IMR-90 (cell line): ENCODE data around the gene FRMD1. TPM values are rescaled to one million over a fixed set of nuclear protein-coding genes. Genes with fewer than 3 reads are reported as not detected.

Experiments
- ATAC-seq: fragments of 200-7000 bp; cut with Tn5 transposase; 2 replicates; pipeline ENCODE4 v1.9.1; 2020; ENCODE audit warnings: low read depth, mild to moderate bottlenecking, moderate library complexity
- BruUV-seq: library from RNA; stranded (reverse); fragments of 400-500 nt; replicated peaks from 2 replicates; lab custom pipeline; 2021; lab: Mats Ljungman, UMichigan
- CTCF ChIA-PET: fragments of 300-600 bp; formaldehyde crosslinking; extraction: SDS; loops from one replicate; lab custom pipeline; 2021; ENCODE audit warnings: antibody characterized with exemption; lab: Yijun Ruan, JAX
- POLR2A ChIA-PET: fragments of 300-600 bp; sonication (Branson Sonifier 250); formaldehyde crosslinking; loops from one replicate; lab custom pipeline; 2022; ENCODE audit warnings: antibody characterized with exemption; ENCODE audit not compliant: unreplicated experiment; lab: Charles Lee
- DNase-seq: peaks from one replicate; pipeline ENCODE4 v3.0.0; 2013
- H2AFZ ChIP-seq: replicated peaks from 2 replicates; pipeline ENCODE3; 2013; ENCODE audit warnings: low read length, mild to moderate bottlenecking; ENCODE audit not compliant: poor library complexity
- H2AK5ac ChIP-seq: 2 replicates; pipeline ENCODE4 v1.6.1; 2013; ENCODE audit warnings: low read depth, low read length, inconsistent platforms
- H2AK9ac ChIP-seq: replicated peaks from 2 replicates; pipeline ENCODE3; 2013; ENCODE audit warnings: mild to moderate bottlenecking, low read depth, low read length, moderate library complexity; ENCODE audit not compliant: poor library complexity
- H2BK120ac ChIP-seq: 2 replicates; pipeline ENCODE4 v1.6.1; 2013; ENCODE audit warnings: low read depth, low read length, inconsistent platforms
- H2BK15ac ChIP-seq: 3 replicates; pipeline ENCODE4 v1.6.1; 2013; ENCODE audit warnings: low read depth, low read length, inconsistent platforms
- H2BK20ac ChIP-seq: 2 replicates; pipeline ENCODE4 v1.6.1; 2013; ENCODE audit warnings: low read depth, mild to moderate bottlenecking, inconsistent platforms, low read length, moderate library complexity
- H2BK5ac ChIP-seq: 2 replicates; pipeline ENCODE4 v1.6.1; 2013; ENCODE audit warnings: mild to moderate bottlenecking, low read depth, low read length, inconsistent platforms; ENCODE audit not compliant: poor library complexity, severe bottlenecking
- H3K14ac ChIP-seq: replicated peaks from 2 replicates; pipeline ENCODE4 v1.6.1; 2013; ENCODE audit warnings: low read depth, low read length, inconsistent platforms
- H3K18ac ChIP-seq: 2 replicates; pipeline ENCODE4 v1.6.1; 2013; ENCODE audit warnings: low read depth, low read length, control low read depth
- H3K23ac ChIP-seq: 2 replicates; pipeline ENCODE4 v1.6.1; 2013; ENCODE audit warnings: low read depth, low read length, inconsistent platforms
- H3K27ac ChIP-seq: 2 replicates; pipeline ENCODE4 v1.5.1; 2013; ENCODE audit warnings: mild to moderate bottlenecking, control low read depth, low read length; ENCODE audit not compliant: insufficient read depth
- H3K27me3 ChIP-seq: 2 replicates; pipeline ENCODE4 v1.6.1; 2013; ENCODE audit warnings: low read length; ENCODE audit not compliant: control insufficient read depth, insufficient read depth
- H3K36me3 ChIP-seq: 2 replicates; pipeline ENCODE4 v1.6.1; 2013; ENCODE audit warnings: low read length, mixed read lengths; ENCODE audit not compliant: control insufficient read depth, insufficient read depth
- H3K4ac ChIP-seq: 2 replicates; pipeline ENCODE4 v1.6.1; 2013; ENCODE audit warnings: low read depth, low read length, inconsistent platforms
- H3K4me1 ChIP-seq: 2 replicates; pipeline ENCODE4 v1.6.1; 2013; ENCODE audit warnings: low read length, mixed read lengths; ENCODE audit not compliant: control insufficient read depth, insufficient read depth
- H3K4me2 ChIP-seq: 2 replicates; pipeline ENCODE4 v1.6.1; 2013; ENCODE audit warnings: low read depth, mild to moderate bottlenecking, control low read depth, low read length, moderate library complexity
- H3K4me3 ChIP-seq: 2 replicates; pipeline ENCODE4 v1.5.1; 2013; ENCODE audit warnings: low read depth, mild to moderate bottlenecking, control low read depth, low read length, moderate library complexity; ENCODE audit not compliant: insufficient read depth
- H3K56ac ChIP-seq: 2 replicates; pipeline ENCODE4 v1.6.1; 2013; ENCODE audit warnings: low read length, inconsistent platforms; ENCODE audit not compliant: insufficient read depth; ENCODE audit errors: extremely low read depth
- H3K79me1 ChIP-seq, 2 experiments: 2 replicates each; pipeline ENCODE4 v1.6.1; 2013; ENCODE audit warnings: low read length in 2 of 2, inconsistent platforms in 1 of 2, low read depth in 1 of 2
- H3K9ac ChIP-seq: 2 replicates; pipeline ENCODE4 v1.6.1; 2013; ENCODE audit warnings: low read depth, low read length, control low read depth
- H3K9me1 ChIP-seq: 2 replicates; pipeline ENCODE4 v1.6.1; 2013; ENCODE audit warnings: low read length, inconsistent platforms; ENCODE audit not compliant: insufficient read depth
- H3K9me3 ChIP-seq: 2 replicates; pipeline ENCODE4 v1.6.1; 2013; ENCODE audit warnings: low read length; ENCODE audit not compliant: control insufficient read depth, insufficient read depth
- H4K20me1 ChIP-seq: 2 replicates; pipeline ENCODE4 v1.6.1; 2013; ENCODE audit warnings: low read length, inconsistent platforms; ENCODE audit not compliant: insufficient read depth
- H4K5ac ChIP-seq: 2 replicates; pipeline ENCODE4 v1.6.1; 2013; ENCODE audit warnings: mild to moderate bottlenecking, low read depth, low read length, control low read depth
- H4K8ac ChIP-seq, 2 experiments: 2 replicates each; pipeline ENCODE4 v1.6.1; 2013; ENCODE audit warnings: low read depth in 2 of 2, low read length in 2 of 2, control low read depth in 1 of 2, inconsistent platforms in 1 of 2
- H4K91ac ChIP-seq: 2 replicates; pipeline ENCODE4 v1.6.1; 2013; ENCODE audit warnings: low read depth, low read length, inconsistent platforms; ENCODE audit not compliant: insufficient read depth
- BHLHE40 ChIP-seq: fragments of 150-350 bp; IDR thresholded peaks from 2 replicates; pipeline ENCODE4 v1.6.1; 2016; ENCODE audit warnings: mild to moderate bottlenecking, low read depth, low read length
- CEBPB ChIP-seq: IDR thresholded peaks from 2 replicates; pipeline ENCODE4 v1.6.1; 2012; ENCODE audit warnings: low read depth, low read length, improper control_type of control experiment
- CHD1 ChIP-seq: IDR thresholded peaks from 2 replicates; pipeline ENCODE4 v1.6.1; 2012; ENCODE audit warnings: low read depth, low read length, improper control_type of control experiment
- FOS ChIP-seq: fragments of 150-350 bp; IDR thresholded peaks from 2 replicates; pipeline ENCODE4 v1.6.1; 2016; ENCODE audit warnings: low read depth, low read length
- MAFK ChIP-seq: IDR thresholded peaks from 2 replicates; pipeline ENCODE4 v1.6.1; 2012; ENCODE audit warnings: low read depth, low read length, improper control_type of control experiment
- MAZ ChIP-seq: IDR thresholded peaks from 2 replicates; pipeline ENCODE4 v1.6.1; 2012; ENCODE audit warnings: low read depth, mild to moderate bottlenecking, low read length, improper control_type of control experiment, moderate library complexity, borderline replicate concordance
- MXI1 ChIP-seq: IDR thresholded peaks from 2 replicates; pipeline ENCODE4 v1.6.1; 2012; ENCODE audit warnings: low read depth, mild to moderate bottlenecking, low read length, moderate library complexity, borderline replicate concordance
- POLR2A ChIP-seq: IDR thresholded peaks from 2 replicates; pipeline ENCODE4 v1.6.1; 2012; ENCODE audit warnings: mild to moderate bottlenecking, low read depth, low read length
- RAD21 ChIP-seq: IDR thresholded peaks from 2 replicates; pipeline ENCODE4 v1.6.1; 2012; ENCODE audit warnings: low read length, improper control_type of control experiment
- RCOR1 ChIP-seq: IDR thresholded peaks from 2 replicates; pipeline ENCODE4 v1.6.1; 2012; ENCODE audit warnings: mild to moderate bottlenecking, low read length, improper control_type of control experiment; ENCODE audit not compliant: insufficient replicate concordance
- RFX5 ChIP-seq: IDR thresholded peaks from 2 replicates; pipeline ENCODE4 v1.8.0; 2012; ENCODE audit warnings: low read depth, mild to moderate bottlenecking, low read length, moderate library complexity
- SMC3 ChIP-seq: fragments of 150-350 bp; IDR thresholded peaks from 2 replicates; pipeline ENCODE4 v1.6.1; 2016; ENCODE audit warnings: low read depth, mild to moderate bottlenecking, antibody characterized with exemption, low read length, moderate library complexity
- WGBS, 2 experiments: methylation state at CpG; one replicate each; pipeline versions ENCODE4 v1.1.5 to v1.1.7; 2013; ENCODE audit warnings: missing lambda C conversion rate in 2 of 2; ENCODE audit not compliant: insufficient read length in 1 of 2; ENCODE audit errors: extremely low coverage in 2 of 2; 5-methylcytosine and 5-hydroxymethylcytosine counted together
- dilution Hi-C: fragments of 300-500 bp; cut with HindIII; formaldehyde crosslinking; loops from one replicate; pipeline ENCODE4 v1.14.3; 2018; ENCODE audit warnings: low sequenced_read_pairs; ENCODE audit not compliant: unreplicated experiment
- in situ Hi-C: fragments of 300-500 bp; cut with MboI; formaldehyde crosslinking; loops from 3 replicates; pipeline ENCODE4 v1.14.3; 2019; ENCODE audit warnings: low sequenced_read_pairs, inconsistent platforms, mixed read lengths
- intact Hi-C: fragments of 100-400 bp; cut with micrococcal nuclease; formaldehyde crosslinking; loops from 2 replicates; pipeline ENCODE4 v1.10.0; 2022
- polyA plus RNA-seq, 3 experiments: library from polyadenylated mRNA; depleted of rRNA; stranded (reverse); fragments of >200 nt; gene quantifications; 2 replicates each; pipeline ENCODE4 v1.2.3, GENCODE V29; 2012; ENCODE audit warnings: low replicate concordance in 1 of 3
- total RNA-seq: library from RNA; depleted of rRNA; stranded (reverse); fragments of >200 nt; gene quantifications from 2 replicates; pipeline ENCODE4 v1.2.3, GENCODE V29; 2012
- TF ChIP-seq, protein P1 (sequence below): fragments of 150-350 bp; IDR thresholded peaks from 2 replicates; pipeline ENCODE4 v1.6.1; 2016; ENCODE audit warnings: low read depth, mild to moderate bottlenecking, low read length, moderate library complexity, borderline replicate concordance
- TF ChIP-seq, protein P2 (sequence below): conservative IDR thresholded peaks from 2 replicates; pipeline ENCODE4 v1.5.1; 2012; ENCODE audit warnings: mild to moderate bottlenecking, low read depth, low read length, improper control_type of control experiment

Gene FRMD1
- total and polyA plus RNA-seq, 2 of the 4 experiments (the other 2 are of a cell fraction): not detected

DNA sequence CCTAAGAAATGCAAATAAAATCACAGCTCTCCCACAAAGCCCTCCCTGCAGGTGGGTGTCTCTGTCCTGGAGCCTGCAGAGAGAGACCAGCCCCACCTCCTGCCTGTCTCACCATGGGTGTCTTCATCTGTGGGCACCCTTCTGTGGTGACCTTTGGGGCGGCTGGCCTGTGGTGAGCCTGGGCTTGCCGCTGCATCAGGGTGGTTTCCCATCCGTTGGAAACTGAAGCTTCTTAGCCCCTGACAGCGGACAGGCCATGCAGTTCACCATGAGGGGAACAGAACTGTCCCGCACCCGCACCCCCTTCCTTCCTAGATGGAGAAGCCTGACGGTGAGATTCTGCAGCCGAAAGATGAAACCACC is 42.3 kb upstream of the FRMD1 start:
- in situ Hi-C loops (no loop called here), intact Hi-C loops (no loop called here), dilution Hi-C loops (no loop called here)
- TF ChIP-seq BHLHE40 (no peak), CEBPB (no peak), MAFK (no peak), MXI1 (no peak), RFX5 (no peak), FOS (no peak), MAZ (no peak), POLR2A (no peak), SMC3 (no peak), RCOR1 (no peak), RAD21 (no peak), CHD1 (no peak)
- TF ChIP-seq, protein P1, sequence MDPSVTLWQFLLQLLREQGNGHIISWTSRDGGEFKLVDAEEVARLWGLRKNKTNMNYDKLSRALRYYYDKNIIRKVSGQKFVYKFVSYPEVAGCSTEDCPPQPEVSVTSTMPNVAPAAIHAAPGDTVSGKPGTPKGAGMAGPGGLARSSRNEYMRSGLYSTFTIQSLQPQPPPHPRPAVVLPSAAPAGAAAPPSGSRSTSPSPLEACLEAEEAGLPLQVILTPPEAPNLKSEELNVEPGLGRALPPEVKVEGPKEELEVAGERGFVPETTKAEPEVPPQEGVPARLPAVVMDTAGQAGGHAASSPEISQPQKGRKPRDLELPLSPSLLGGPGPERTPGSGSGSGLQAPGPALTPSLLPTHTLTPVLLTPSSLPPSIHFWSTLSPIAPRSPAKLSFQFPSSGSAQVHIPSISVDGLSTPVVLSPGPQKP: no peak
- TF ChIP-seq, protein P2, sequence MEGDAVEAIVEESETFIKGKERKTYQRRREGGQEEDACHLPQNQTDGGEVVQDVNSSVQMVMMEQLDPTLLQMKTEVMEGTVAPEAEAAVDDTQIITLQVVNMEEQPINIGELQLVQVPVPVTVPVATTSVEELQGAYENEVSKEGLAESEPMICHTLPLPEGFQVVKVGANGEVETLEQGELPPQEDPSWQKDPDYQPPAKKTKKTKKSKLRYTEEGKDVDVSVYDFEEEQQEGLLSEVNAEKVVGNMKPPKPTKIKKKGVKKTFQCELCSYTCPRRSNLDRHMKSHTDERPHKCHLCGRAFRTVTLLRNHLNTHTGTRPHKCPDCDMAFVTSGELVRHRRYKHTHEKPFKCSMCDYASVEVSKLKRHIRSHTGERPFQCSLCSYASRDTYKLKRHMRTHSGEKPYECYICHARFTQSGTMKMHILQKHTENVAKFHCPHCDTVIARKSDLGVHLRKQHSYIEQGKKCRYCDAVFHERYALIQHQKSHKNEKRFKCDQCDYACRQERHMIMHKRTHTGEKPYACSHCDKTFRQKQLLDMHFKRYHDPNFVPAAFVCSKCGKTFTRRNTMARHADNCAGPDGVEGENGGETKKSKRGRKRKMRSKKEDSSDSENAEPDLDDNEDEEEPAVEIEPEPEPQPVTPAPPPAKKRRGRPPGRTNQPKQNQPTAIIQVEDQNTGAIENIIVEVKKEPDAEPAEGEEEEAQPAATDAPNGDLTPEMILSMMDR: no peak
- Histone ChIP-seq H4K8ac (no peak overlapping the region), H3K9ac (no peak overlapping the region), H3K27me3 (peaks cover 8% of the 10 kb centered on the region), H3K27ac (no peak overlapping the region), H3K4ac (no peak overlapping the region), H3K4me1 (no peaks in the 10 kb centered on the region), H2BK20ac (no peak overlapping the region), H2BK120ac (no peak overlapping the region), H3K36me3 (no peaks in the 10 kb centered on the region), H3K9me3 (peaks cover 2% of the 10 kb centered on the region; the same call in 1 of the 2 replicates), H2BK5ac (no peak overlapping the region), H3K18ac (no peak overlapping the region), H4K20me1 (no peaks in the 10 kb centered on the region), H3K79me1 (no peaks in the 10 kb centered on the region), H3K9me1 (no peaks in the 10 kb centered on the region), H3K4me3 (no peak overlapping the region), H3K14ac (no peak overlapping the region), H2AFZ (no peak overlapping the region), H2AK9ac (no peak overlapping the region), H2AK5ac (no peak overlapping the region), H3K4me2 (no peak overlapping the region), H2BK15ac (no peak overlapping the region), H3K56ac (no peak overlapping the region), H3K23ac (no peak overlapping the region), H4K5ac (no peak overlapping the region), H4K91ac (no peak overlapping the region)
- ATAC-seq (no peak), DNase-seq (no peak)
- BruUV-seq: no TSS peak
- POLR2A ChIA-PET: no interaction called here
- no CpG with 5 or more reads among the region's 8 CpGs for WGBS, 2 experiments
- CTCF ChIA-PET: interaction anchor here (1.2 kb wide), 1 partner anchor 61 kb away, joined by 5 read pairs; no protein-coding TSS in a partner anchor
